Stimulated activated CD8-positive, alpha-beta memory T cell treated with anti-CD3 and anti-CD28 coated beads, Interleukin-7, amount 100 ng/mL, for 24 hours (primary cell): ENCODE measurements around the gene MTARC1.

Experiments
- DNase-seq: peaks from one replicate; pipeline ENCODE4 v3.0.0-alpha.2; 2020; ENCODE audit warnings: low read depth

Gene MTARC1

GRCh38 chr1:220786337-220787068 is at the start of gene MTARC1:
Gene MTARC1 (plus strand): TSS chr1:220786913. CDS start chr1:220786945, 32 bp downstream.
- DNase-seq, result no peak

- no peak for DNase-seq
These were observed 45.4 kb upstream of the MTARC1 start for GRCh38 chr1:220741349-220741748.

DNA sequence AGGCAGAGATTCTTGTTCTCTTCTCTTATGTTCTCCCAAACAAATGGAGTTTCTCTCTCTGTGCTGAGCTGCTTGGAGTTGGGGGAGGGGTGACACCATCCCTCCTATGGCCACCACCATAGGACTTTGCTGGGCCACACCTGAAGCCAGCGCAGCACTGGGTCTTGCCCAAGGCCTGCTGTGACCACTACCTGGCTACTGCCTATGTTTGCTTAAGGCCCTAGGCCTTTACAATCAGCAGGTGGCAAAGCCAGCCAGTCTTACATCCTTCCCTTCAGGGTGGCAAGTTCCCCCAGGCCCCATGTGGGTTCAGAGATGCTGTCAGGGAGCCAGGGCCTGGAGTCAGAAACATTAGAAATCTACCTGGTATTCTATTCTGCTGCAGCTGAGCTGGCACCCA is 44.9 kb upstream of the MTARC1 start:
- no peak for DNase-seq

GRCh38 chr1:220742520-220742919 is 44.2 kb upstream of the MTARC1 start:
- DNase-seq, result no peak

GRCh38 chr1:220746851-220747250 is 39.9 kb upstream of the MTARC1 start:
- no peak for DNase-seq

GRCh38 chr1:220747437-220748088 is 39.1 kb upstream of the MTARC1 start:
- no peak for DNase-seq

DNA sequence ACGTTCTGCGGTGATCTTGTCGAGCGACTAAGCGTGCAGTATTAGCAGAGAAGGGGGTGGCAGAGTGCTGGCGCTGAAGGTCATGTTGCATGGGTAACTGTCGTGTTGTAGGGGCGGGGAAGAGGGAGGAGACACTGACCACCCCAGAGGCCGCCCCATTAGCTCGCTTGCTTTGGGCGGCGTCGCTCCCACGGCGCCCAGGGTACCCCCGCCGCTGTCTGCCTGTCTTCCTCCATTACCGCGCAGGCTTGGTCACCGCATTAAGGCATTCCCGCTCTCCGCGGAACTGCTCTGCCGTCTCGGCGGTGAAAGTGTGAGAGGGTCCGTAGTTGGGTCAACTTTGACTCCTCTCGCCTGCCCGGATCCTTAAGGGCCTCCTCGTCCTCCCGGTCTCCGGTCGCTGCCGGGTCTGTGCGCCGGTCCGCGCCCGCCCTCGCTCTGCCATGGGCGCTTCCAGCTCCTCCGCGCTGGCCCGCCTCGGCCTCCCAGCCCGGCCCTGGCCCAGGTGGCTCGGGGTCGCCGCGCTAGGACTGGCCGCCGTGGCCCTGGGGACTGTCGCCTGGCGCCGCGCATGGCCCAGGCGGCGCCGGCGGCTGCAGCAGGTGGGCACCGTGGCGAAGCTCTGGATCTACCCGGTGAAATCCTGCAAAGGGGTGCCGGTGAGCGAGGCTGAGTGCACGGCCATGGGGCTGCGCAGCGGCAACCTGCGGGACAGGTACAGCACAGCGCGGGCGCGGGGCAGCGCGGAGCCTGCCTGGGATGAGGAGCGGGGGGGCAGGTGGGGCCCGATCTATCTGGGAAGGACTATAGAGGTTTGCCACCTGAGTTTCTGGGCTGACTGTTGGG is 38.4 kb upstream of the MTARC1 start, which contains the start of gene MTARC2:
Gene MTARC2, plus strand, starts transcription at position 234 of the 846 bp plus-strand sequence. Its CDS starts 210 bp downstream, at position 444.
- no peak for DNase-seq

DNA sequence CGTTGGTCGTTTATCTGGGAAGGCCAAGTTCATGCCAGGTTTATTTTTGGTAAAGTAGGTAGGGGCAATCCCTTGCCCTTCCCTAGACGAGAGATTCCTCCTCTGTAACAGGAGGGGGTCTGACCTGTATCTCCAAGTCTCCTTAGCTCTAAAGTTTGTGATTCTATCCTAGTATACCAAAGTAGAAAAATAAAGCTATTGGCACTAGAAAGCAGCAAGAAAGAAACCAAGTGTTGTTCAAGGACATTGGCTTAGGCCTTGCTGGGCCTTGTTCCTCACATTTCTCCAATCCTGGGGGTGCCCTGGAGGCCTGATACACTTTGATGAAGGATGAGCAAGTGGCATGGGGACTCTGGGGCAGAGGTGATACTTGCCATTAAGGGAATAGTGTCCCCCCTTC is 37.8 kb upstream of the MTARC1 start:
- DNase-seq, result no peak

- no peak for DNase-seq
These were observed 36.6 kb upstream of the MTARC1 start for GRCh38 chr1:220750131-220750515.

- no peak for DNase-seq
These were observed 35.6 kb upstream of the MTARC1 start for GRCh38 chr1:220751111-220751510.

GRCh38 chr1:220754212-220754917 is 32.3 kb upstream of the MTARC1 start:
- DNase-seq, result no peak

GRCh38 chr1:220754918-220755295 is 31.8 kb upstream of the MTARC1 start:
- DNase-seq, result no peak

DNA sequence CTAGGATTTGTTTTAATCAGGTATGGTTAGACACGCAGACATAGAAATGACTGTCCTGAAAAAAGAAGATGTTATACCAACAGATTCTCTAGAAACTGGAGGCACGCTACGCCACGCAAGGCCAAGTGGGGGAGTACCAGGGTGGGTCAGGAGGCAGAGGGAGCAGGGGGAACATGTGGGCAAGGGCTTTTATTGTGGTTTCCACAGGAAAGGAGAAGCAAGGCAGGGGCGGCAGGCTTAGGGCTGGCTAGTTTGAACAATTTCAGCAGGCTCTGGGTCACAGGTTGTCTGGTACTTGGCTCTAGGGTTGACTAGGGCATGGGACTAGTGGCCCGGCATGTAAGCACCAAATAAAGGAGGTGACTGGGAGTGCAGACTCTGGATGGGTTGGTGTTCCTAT is 31.4 kb upstream of the MTARC1 start:
- DNase-seq, result no peak

DNA sequence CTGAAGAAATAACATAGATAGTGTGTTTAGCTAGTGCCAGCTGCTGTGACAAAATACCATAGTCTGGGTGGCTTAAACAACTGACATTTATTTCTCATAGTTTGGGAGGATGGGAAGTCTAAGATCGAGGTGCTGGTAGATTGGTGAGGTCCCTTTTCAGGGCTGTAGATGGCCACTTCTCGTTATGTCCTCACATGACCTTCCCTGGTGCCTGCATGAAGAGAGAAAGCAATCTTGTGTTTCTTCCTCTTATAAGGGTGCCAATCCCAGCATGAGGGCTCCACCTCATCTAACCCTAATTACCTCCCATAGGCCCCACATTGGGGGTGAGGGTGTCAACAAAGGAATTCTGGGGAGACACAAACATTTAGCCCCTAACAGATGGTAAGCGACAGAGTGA is 29.3 kb upstream of the MTARC1 start:
- DNase-seq, result no peak

DNA sequence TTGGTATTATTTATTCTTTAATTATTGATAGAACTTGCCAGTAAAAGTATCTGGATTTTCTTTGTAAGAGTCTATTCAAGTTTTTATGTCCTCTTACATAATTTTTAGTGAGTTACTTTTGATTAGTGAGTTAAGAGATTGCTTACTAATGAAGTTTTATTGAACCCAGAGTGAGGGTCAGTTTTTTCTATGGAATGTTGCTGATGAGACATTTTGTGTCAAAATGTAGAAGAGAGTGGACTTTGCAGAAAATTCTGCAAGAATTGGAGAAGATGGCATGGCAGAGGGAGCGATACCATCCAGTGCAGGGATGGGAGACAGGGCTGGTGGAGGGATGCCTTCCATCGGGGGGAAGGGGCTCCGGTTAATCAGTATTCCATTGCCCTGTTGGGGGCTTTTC is 27.6 kb upstream of the MTARC1 start:
- DNase-seq, result no peak

DNA sequence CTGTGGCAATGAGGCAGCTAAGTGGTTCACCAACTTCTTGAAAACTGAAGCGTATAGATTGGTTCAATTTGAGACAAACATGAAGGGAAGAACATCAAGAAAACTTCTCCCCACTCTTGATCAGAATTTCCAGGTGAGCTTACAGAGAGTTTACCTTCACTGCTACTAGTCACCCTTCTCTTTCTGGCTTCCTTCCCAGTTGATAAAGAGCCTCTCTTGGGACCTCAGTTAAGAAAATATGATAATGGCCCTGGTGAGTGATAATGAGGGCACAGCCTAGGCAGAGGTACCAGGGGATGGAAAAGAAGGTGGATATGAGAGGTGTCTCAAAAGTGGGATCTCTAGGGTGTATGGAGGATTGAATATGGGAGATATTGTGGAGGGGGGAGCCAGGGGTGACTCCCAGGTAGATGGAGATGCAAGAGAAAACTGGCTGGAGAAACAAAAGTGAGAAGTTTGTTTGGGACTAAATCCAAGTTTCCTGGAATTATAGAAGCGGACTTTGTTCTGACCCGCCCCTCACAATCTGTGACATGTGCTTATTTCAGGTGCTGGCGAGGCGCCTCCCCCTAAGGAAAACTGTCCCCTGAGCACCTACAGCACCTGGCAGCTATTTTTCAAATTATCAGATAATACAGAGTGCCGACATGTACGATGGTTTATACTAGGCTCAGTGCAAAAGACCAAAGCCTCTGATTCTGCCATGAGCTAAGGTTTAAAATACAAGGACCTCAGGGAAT is 24.9 kb upstream of the MTARC1 start:
- DNase-seq, result no peak

GRCh38 chr1:220764757-220765156 is 22.0 kb upstream of the MTARC1 start:
- no peak for DNase-seq

- DNase-seq, result no peak
These were observed 19.2 kb upstream of the MTARC1 start for GRCh38 chr1:220767312-220768125.

DNA sequence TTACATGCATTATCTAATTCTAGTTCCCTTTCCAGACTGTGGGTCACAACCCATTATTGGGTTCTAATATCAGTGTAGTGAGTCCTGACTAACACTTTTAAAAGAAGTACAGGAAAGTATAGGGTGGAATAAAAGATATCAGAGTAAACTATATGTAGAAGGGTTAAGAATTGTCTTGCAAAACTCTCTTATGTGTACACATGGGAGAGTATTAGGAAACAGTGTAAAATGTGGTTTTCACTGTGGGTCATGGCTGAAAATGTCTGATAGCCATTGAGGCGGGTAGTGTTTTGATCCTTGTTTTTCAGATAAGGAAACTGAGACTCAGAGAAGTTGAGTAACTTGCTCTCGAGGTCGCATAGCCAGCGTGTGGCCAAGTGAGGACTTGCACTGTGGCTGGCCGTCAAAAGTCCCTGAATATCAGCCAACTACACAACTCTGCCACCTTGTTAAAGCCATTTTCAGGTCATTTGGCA is 18.5 kb upstream of the MTARC1 start:
- DNase-seq, result no peak

- DNase-seq, result no peak
These were observed 17.5 kb upstream of the MTARC1 start for GRCh38 chr1:220769205-220769604.
